Vagina (tissue), 2 donors: ENCODE measurements around the gene ATAD3B.

Experiments
- CTCF ChIP-seq, 3 experiments: fragments of 450-650 bp in 2 of 3; fragments of 200-600 bp in 1 of 3; sonication (generic) in 1 of 3; IDR thresholded peaks; one replicate each; pipeline ENCODE4 v1.5.1; 2017 to 2019; ENCODE audit warnings: antibody characterized with exemption in 3 of 3, mild to moderate bottlenecking in 2 of 3, moderate library complexity in 2 of 3
- POLR2A ChIP-seq, 2 donors: fragments of 450-650 bp; IDR thresholded peaks; one replicate each; pipeline ENCODE4 v1.6.1; 2017; ENCODE audit warnings: antibody characterized with exemption in 2 of 2, mild to moderate bottlenecking in 2 of 2, moderate library complexity in 2 of 2

GRCh38 chr1:1431845-1432273, 39.7 kb upstream of the ATAD3B start:
- TF ChIP-seq POLR2A (IDR thresholded peaks at IDR 0.05), result no peak
- TF ChIP-seq CTCF (IDR thresholded peaks at IDR 0.05), result no peak
